HEK293 (cell line): ENCODE measurements around the gene KLHL15.

Experiments
- CTCF ChIA-PET: fragments of 350-600 bp; formaldehyde crosslinking; extraction: SDS; loops from one replicate; lab custom pipeline; 2021; ENCODE audit warnings: antibody characterized with exemption; lab: Yijun Ruan, JAX
- POLR2A ChIA-PET: fragments of 300-600 bp; formaldehyde crosslinking; extraction: SDS; loops from one replicate; lab custom pipeline; 2020; ENCODE audit warnings: antibody characterized with exemption, inconsistent platforms; lab: Yijun Ruan, JAX
- H3K27ac ChIP-seq: fragments of 200-500 bp; sonication (Bioruptor generic); 2 replicates; pipeline ENCODE4 v1.5.1; 2014; ENCODE audit warnings: low read depth, low read length, control low read depth, inconsistent platforms; ENCODE audit errors: extremely low read depth
- H3K36me3 ChIP-seq, 2 experiments: fragments of 200-500 bp in 1 of 2; sonication (Bioruptor generic) in 1 of 2; 1 replicate in 1 of 2; 2 replicates in 1 of 2; pipeline ENCODE4 v1.5.1; 2014 to 2017; ENCODE audit warnings: inconsistent platforms in 2 of 2, low read length in 2 of 2; ENCODE audit not compliant: control insufficient read depth in 2 of 2, insufficient read depth in 1 of 2
- H3K4me1 ChIP-seq: fragments of 200-500 bp; sonication (Bioruptor generic); 2 replicates; pipeline ENCODE4 v1.5.1; 2014; ENCODE audit warnings: mild to moderate bottlenecking, low read length, inconsistent platforms; ENCODE audit not compliant: control insufficient read depth, insufficient read depth
- H3K4me3 ChIP-seq: 2 replicates; pipeline ENCODE4 v1.5.1; 2011; ENCODE audit warnings: low read depth, mild to moderate bottlenecking, control low read depth, low read length, moderate library complexity
- H3K9me3 ChIP-seq: fragments of 200-500 bp; sonication (Bioruptor generic); 2 replicates; pipeline ENCODE4 v1.5.1; 2014; ENCODE audit warnings: low read depth, low read length, inconsistent platforms; ENCODE audit not compliant: control insufficient read depth, insufficient read depth
- EGR2 ChIP-seq: fragments of 450-650 bp; formaldehyde crosslinking; IDR thresholded peaks from 2 replicates; pipeline ENCODE4 v1.5.1; 2016; ENCODE audit warnings: low read depth, missing biosample characterization, missing genetic modification characterization
- ELK4 ChIP-seq: IDR thresholded peaks from 2 replicates; pipeline ENCODE4 v1.6.1; 2011; ENCODE audit warnings: mild to moderate bottlenecking, low read depth, low read length, borderline replicate concordance
- GLI4 ChIP-seq: fragments of 450-650 bp; formaldehyde crosslinking; IDR thresholded peaks from 2 replicates; pipeline ENCODE4 v1.5.1; 2016; ENCODE audit warnings: missing biosample characterization, missing genetic modification characterization
- KLF1 ChIP-seq: fragments of 450-650 bp; formaldehyde crosslinking; IDR thresholded peaks from 2 replicates; pipeline ENCODE4 v1.5.1; 2016; ENCODE audit warnings: missing biosample characterization, missing genetic modification characterization
- PATZ1 ChIP-seq: fragments of 450-650 bp; formaldehyde crosslinking; IDR thresholded peaks from 2 replicates; pipeline ENCODE4 v1.5.1; 2016; ENCODE audit warnings: missing biosample characterization, missing genetic modification characterization
- RBAK ChIP-seq: fragments of 450-650 bp; formaldehyde crosslinking; IDR thresholded peaks from 2 replicates; pipeline ENCODE4 v1.5.1; 2016; ENCODE audit warnings: missing biosample characterization, missing genetic modification characterization
- SETDB1 ChIP-seq: IDR thresholded peaks from one replicate; pipeline ENCODE4 v1.6.1; 2017; ENCODE audit warnings: mild to moderate bottlenecking, low read length, moderate library complexity, mixed read lengths; ENCODE audit not compliant: insufficient read length
- SP2 ChIP-seq: fragments of 450-650 bp; formaldehyde crosslinking; IDR thresholded peaks from 2 replicates; pipeline ENCODE4 v1.5.1; 2016; ENCODE audit warnings: missing biosample characterization, missing genetic modification characterization
- SP7 ChIP-seq: fragments of 450-650 bp; formaldehyde crosslinking; IDR thresholded peaks from 2 replicates; pipeline ENCODE4 v1.5.1; 2016; ENCODE audit warnings: missing biosample characterization, missing genetic modification characterization
- TRIM28 ChIP-seq: IDR thresholded peaks from 2 replicates; pipeline ENCODE4 v1.6.1; 2011; ENCODE audit warnings: low read length, control low read depth, borderline replicate concordance
- ZBTB20 ChIP-seq: fragments of 450-650 bp; formaldehyde crosslinking; IDR thresholded peaks from 2 replicates; pipeline ENCODE4 v1.5.1; 2016; ENCODE audit warnings: missing biosample characterization, missing genetic modification characterization
- ZBTB21 ChIP-seq: fragments of 450-650 bp; formaldehyde crosslinking; IDR thresholded peaks from 2 replicates; pipeline ENCODE4 v1.5.1; 2017; ENCODE audit warnings: missing biosample characterization, missing genetic modification characterization
- ZBTB48 ChIP-seq: fragments of 450-650 bp; formaldehyde crosslinking; IDR thresholded peaks from 2 replicates; pipeline ENCODE4 v1.5.1; 2016; ENCODE audit warnings: missing biosample characterization, missing genetic modification characterization
- ZFHX2 ChIP-seq: fragments of 450-650 bp; formaldehyde crosslinking; conservative IDR thresholded peaks from 2 replicates; pipeline ENCODE4 v1.5.1; 2016; ENCODE audit warnings: missing biosample characterization, missing genetic modification characterization
- ZFP69B ChIP-seq: fragments of 450-650 bp; formaldehyde crosslinking; IDR thresholded peaks from 2 replicates; pipeline ENCODE4 v1.5.1; 2016; ENCODE audit warnings: missing biosample characterization, missing genetic modification characterization
- ZNF132 ChIP-seq: fragments of 450-650 bp; formaldehyde crosslinking; IDR thresholded peaks from 2 replicates; pipeline ENCODE4 v1.5.1; 2017; ENCODE audit warnings: missing biosample characterization, missing genetic modification characterization, borderline replicate concordance
- ZNF140 ChIP-seq: fragments of 450-650 bp; formaldehyde crosslinking; IDR thresholded peaks from 2 replicates; pipeline ENCODE4 v1.5.1; 2016; ENCODE audit warnings: missing biosample characterization, missing genetic modification characterization
- ZNF155 ChIP-seq: fragments of 450-650 bp; formaldehyde crosslinking; IDR thresholded peaks from 2 replicates; pipeline ENCODE4 v1.5.1; 2016; ENCODE audit warnings: missing biosample characterization, missing genetic modification characterization
- ZNF16 ChIP-seq: fragments of 450-650 bp; formaldehyde crosslinking; IDR thresholded peaks from 2 replicates; pipeline ENCODE4 v1.5.1; 2016; ENCODE audit warnings: low read depth, missing biosample characterization, missing genetic modification characterization
- ZNF174 ChIP-seq: fragments of 450-650 bp; formaldehyde crosslinking; IDR thresholded peaks from 2 replicates; pipeline ENCODE4 v1.5.0; 2017; ENCODE audit warnings: missing biosample characterization, mild to moderate bottlenecking, missing genetic modification characterization
- ZNF19 ChIP-seq: fragments of 450-650 bp; formaldehyde crosslinking; IDR thresholded peaks from 2 replicates; pipeline ENCODE4; 2016; ENCODE audit warnings: missing biosample characterization, missing genetic modification characterization, low read depth
- ZNF214 ChIP-seq: fragments of 450-650 bp; formaldehyde crosslinking; IDR thresholded peaks from 2 replicates; pipeline ENCODE4 v1.5.1; 2017; ENCODE audit warnings: missing biosample characterization, mild to moderate bottlenecking, missing genetic modification characterization, borderline replicate concordance
- ZNF302 ChIP-seq: fragments of 450-650 bp; formaldehyde crosslinking; IDR thresholded peaks from 2 replicates; pipeline ENCODE4 v1.5.1; 2016; ENCODE audit warnings: missing biosample characterization, missing genetic modification characterization, low read depth
- ZNF324 ChIP-seq: fragments of 450-650 bp; formaldehyde crosslinking; IDR thresholded peaks from 2 replicates; pipeline ENCODE4 v1.5.1; 2016; ENCODE audit warnings: missing biosample characterization, missing genetic modification characterization
- ZNF362 ChIP-seq: fragments of 450-650 bp; formaldehyde crosslinking; IDR thresholded peaks from 2 replicates; pipeline ENCODE4 v1.5.1; 2016; ENCODE audit warnings: missing biosample characterization, missing genetic modification characterization
- ZNF366 ChIP-seq: fragments of 450-650 bp; formaldehyde crosslinking; conservative IDR thresholded peaks from 2 replicates; pipeline ENCODE4 v1.5.1; 2016; ENCODE audit warnings: missing biosample characterization, missing genetic modification characterization
- ZNF473 ChIP-seq: fragments of 450-650 bp; formaldehyde crosslinking; IDR thresholded peaks from 2 replicates; pipeline ENCODE4 v1.5.1; 2017; ENCODE audit warnings: missing biosample characterization, missing genetic modification characterization
- ZNF548 ChIP-seq: fragments of 450-650 bp; formaldehyde crosslinking; IDR thresholded peaks from 2 replicates; pipeline ENCODE4 v1.5.1; 2016; ENCODE audit warnings: missing biosample characterization, missing genetic modification characterization
- ZNF561 ChIP-seq: fragments of 450-650 bp; IDR thresholded peaks from 2 replicates; pipeline ENCODE4 v1.5.1; 2018; ENCODE audit warnings: missing biosample characterization, missing genetic modification characterization, borderline replicate concordance
- ZNF629 ChIP-seq: fragments of 450-650 bp; formaldehyde crosslinking; IDR thresholded peaks from 2 replicates; pipeline ENCODE4 v1.5.1; 2017; ENCODE audit warnings: missing biosample characterization, missing genetic modification characterization
- ZNF768 ChIP-seq: fragments of 450-650 bp; formaldehyde crosslinking; IDR thresholded peaks from 2 replicates; pipeline ENCODE4 v1.5.1; 2018; ENCODE audit warnings: missing biosample characterization, mild to moderate bottlenecking, missing genetic modification characterization
- ZNF792 ChIP-seq: fragments of 450-650 bp; formaldehyde crosslinking; IDR thresholded peaks from 2 replicates; pipeline ENCODE4 v1.5.1; 2016; ENCODE audit warnings: missing biosample characterization, missing genetic modification characterization
- ZNF843 ChIP-seq: fragments of 450-650 bp; formaldehyde crosslinking; IDR thresholded peaks from 2 replicates; pipeline ENCODE4 v1.5.1; 2016; ENCODE audit warnings: missing biosample characterization, missing genetic modification characterization
- TF ChIP-seq, protein P1 (sequence below): fragments of 450-650 bp; formaldehyde crosslinking; IDR thresholded peaks from 2 replicates; pipeline ENCODE4 v1.5.1; 2016; ENCODE audit warnings: missing biosample characterization, missing genetic modification characterization

KLHL15 gene

DNA sequence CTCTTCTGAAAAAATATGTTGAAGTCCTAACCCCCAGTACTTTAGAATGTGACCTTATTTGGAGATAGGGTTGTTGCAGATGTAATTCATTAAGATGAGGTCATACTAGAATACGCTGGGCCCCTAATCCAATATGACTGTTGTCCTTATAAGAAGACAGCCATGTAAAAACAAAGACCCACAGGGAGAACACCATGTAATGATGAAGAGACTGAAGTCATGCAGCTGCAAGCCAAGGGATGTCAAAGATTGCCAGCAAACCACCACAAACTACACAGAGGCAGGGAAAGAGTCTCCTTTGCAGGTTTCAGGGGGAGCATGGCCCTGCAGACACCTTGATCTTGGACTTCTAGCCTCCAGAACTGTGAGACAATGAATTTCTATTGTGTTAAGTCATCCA lies 81.8 kb downstream of the KLHL15 start:
- POLR2A ChIA-PET, result no interaction called here
- H3K4me1 ChIP-seq, result no peaks in the 10 kb centered on the region; the same call in 1 of the 2 replicates
- no peaks in the 10 kb centered on the region for H3K9me3 ChIP-seq
- H3K4me3 ChIP-seq, result no peak overlapping the region
- CTCF ChIA-PET, result interaction anchor here (1.6 kb wide), 1 partner anchor 12 kb away, joined by 3 read pairs; no protein-coding TSS in a partner anchor
- no peaks in the 10 kb centered on the region for H3K36me3 ChIP-seq
- H3K27ac ChIP-seq, result peak overlapping the region; percentile 11; the same call in 1 of the 2 replicates
- TF ChIP-seq ZNF324 (tag by site-specific recombination) (peak; percentile 33; the same call in 1 of the 2 replicates), ZNF214 (no peak), SETDB1 (peak; percentile 53), ZBTB20 (0 out of 2 replicates have a peak, but pooled peaks have one; percentile 37), PATZ1 (tag by site-specific recombination) (peak; percentile 59), SP2 (tag by site-specific recombination) (no peak), ZFHX2 (no peak), ZBTB48 (tag by site-specific recombination) (peak; percentile 38; the same call in 1 of the 2 replicates), TRIM28 (peak; percentile 81; the same call in 1 of the 2 replicates), ZNF366 (tag by site-specific recombination) (peak; percentile 34), ZNF174 (no peak), GLI4 (tag by site-specific recombination) (no peak), ELK4 (no peak), ZNF362 (tag by site-specific recombination) (no peak), ZNF792 (tag by site-specific recombination) (no peak), ZNF548 (tag by site-specific recombination) (peak; percentile 100), ZFP69B (tag by site-specific recombination) (peak; percentile 63; the same call in 1 of the 2 replicates), ZBTB21 (tag by site-specific recombination) (peak; percentile 65), ZNF19 (tag by site-specific recombination) (no peak), ZNF155 (tag by site-specific recombination) (no peak), ZNF561 (no peak), KLF1 (no peak), ZNF629 (tag by site-specific recombination) (peak; percentile 73), SP7 (0 out of 2 replicates have a peak, but pooled peaks have one; percentile 10), RBAK (tag by site-specific recombination) (no peak), ZNF768 (no peak), ZNF843 (peak; percentile 45; the same call in 1 of the 2 replicates), ZNF16 (no peak), ZNF140 (tag by site-specific recombination) (no peak), ZNF132 (tag by site-specific recombination) (no peak), ZNF473 (tag by site-specific recombination) (no peak), ZNF302 (tag by site-specific recombination) (no peak), EGR2 (tag by site-specific recombination) (no peak)
- TF ChIP-seq, protein P1, sequence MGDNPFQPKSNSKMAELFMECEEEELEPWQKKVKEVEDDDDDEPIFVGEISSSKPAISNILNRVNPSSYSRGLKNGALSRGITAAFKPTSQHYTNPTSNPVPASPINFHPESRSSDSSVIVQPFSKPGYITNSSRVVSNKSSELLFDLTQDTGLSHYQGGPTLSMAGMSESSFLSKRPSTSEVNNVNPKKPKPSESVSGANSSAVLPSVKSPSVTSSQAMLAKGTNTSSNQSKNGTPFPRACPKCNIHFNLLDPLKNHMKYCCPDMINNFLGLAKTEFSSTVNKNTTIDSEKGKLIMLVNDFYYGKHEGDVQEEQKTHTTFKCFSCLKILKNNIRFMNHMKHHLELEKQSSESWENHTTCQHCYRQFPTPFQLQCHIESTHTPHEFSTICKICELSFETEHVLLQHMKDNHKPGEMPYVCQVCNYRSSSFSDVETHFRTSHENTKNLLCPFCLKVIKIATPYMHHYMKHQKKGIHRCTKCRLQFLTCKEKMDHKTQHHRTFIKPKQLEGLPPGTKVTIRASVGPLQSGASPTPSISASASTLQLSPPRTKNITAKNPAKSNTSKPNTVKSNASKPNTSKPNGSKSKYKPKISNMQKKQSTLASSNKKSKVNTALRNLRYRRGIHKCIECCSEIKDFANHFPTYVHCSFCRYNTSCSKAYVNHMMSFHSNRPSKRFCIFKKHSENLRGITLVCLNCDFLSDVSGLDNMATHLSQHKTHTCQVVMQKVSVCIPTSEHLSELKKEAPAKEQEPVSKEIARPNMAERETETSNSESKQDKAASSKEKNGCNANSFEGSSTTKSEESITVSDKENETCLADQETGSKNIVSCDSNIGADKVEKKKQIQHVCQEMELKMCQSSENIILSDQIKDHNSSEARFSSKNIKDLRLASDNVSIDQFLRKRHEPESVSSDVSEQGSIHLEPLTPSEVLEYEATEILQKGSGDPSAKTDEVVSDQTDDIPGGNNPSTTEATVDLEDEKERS, result 0 out of 2 replicates have a peak, but pooled peaks have one; percentile 61
